Bronchial epithelial cell (primary cell): Measurements from ENCODE around the gene ZCWPW2. TPM values are rescaled to one million over a fixed set of nuclear protein-coding genes. Genes with fewer than 3 reads are reported as not detected.

ENCODE experiments used
- DNase-seq: peaks from one replicate; pipeline ENCODE4 v3.0.0-alpha.2; 2010; ENCODE audit warnings: low read depth
- FAIRE-seq: peaks from 2 replicates; lab custom pipeline; 2011; peaks lifted over from hg19 to GRCh38; lab: Jason Lieb, UNC
- H3K27me3 ChIP-seq: 2 replicates; pipeline ENCODE4 v1.5.1; 2011; ENCODE audit warnings: low read length; ENCODE audit not compliant: control insufficient read depth, insufficient read depth
- H3K36me3 ChIP-seq: 2 replicates; pipeline ENCODE4 v1.5.1; 2011; ENCODE audit warnings: low read length; ENCODE audit not compliant: control insufficient read depth, insufficient read depth
- H3K4me3 ChIP-seq: 2 replicates; pipeline ENCODE4 v1.5.1; 2011; ENCODE audit warnings: mild to moderate bottlenecking, low read depth, low read length, control low read depth
- total RNA-seq: library from RNA; depleted of rRNA; stranded (reverse); fragments of >200 nt; gene quantifications from 2 replicates; pipeline ENCODE4 v1.2.1, GENCODE V29; 2014
- TF ChIP-seq, protein P1 (sequence below): IDR thresholded peaks from 2 replicates; pipeline ENCODE4 v1.5.1; 2011; ENCODE audit warnings: mild to moderate bottlenecking, moderate library complexity, low read length, control low read depth, inconsistent platforms; ENCODE audit not compliant: insufficient read depth, severe bottlenecking

Gene ZCWPW2
- total RNA-seq, 1 donor from 2014 or later = not detected

DNA sequence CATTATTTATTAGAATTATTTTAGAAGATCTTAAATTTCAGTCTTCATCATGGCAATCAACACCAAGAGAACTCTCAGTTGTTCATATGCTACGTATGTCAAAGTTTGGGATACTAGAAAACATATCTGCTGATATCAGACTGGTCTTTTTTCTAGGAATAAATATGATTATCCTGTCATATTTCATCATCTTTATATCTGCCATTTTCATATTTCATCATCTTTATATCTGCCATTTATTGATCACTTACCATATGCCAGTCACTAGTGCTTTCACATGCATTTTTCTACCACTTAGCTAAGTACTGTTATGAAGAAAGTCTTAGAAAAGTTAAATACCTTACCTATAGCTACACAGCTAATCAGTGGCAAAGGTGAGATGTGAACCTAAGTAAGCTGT, 2.8 kb upstream of the ZCWPW2 start:
- FAIRE-seq = no peak
- Histone ChIP-seq H3K4me3 (no peak overlapping the region), H3K36me3 (no peaks in the 10 kb centered on the region), H3K27me3 (no peaks in the 10 kb centered on the region)
- DNase-seq = no peak
- TF ChIP-seq, protein P1, sequence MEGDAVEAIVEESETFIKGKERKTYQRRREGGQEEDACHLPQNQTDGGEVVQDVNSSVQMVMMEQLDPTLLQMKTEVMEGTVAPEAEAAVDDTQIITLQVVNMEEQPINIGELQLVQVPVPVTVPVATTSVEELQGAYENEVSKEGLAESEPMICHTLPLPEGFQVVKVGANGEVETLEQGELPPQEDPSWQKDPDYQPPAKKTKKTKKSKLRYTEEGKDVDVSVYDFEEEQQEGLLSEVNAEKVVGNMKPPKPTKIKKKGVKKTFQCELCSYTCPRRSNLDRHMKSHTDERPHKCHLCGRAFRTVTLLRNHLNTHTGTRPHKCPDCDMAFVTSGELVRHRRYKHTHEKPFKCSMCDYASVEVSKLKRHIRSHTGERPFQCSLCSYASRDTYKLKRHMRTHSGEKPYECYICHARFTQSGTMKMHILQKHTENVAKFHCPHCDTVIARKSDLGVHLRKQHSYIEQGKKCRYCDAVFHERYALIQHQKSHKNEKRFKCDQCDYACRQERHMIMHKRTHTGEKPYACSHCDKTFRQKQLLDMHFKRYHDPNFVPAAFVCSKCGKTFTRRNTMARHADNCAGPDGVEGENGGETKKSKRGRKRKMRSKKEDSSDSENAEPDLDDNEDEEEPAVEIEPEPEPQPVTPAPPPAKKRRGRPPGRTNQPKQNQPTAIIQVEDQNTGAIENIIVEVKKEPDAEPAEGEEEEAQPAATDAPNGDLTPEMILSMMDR = no peak

DNA sequence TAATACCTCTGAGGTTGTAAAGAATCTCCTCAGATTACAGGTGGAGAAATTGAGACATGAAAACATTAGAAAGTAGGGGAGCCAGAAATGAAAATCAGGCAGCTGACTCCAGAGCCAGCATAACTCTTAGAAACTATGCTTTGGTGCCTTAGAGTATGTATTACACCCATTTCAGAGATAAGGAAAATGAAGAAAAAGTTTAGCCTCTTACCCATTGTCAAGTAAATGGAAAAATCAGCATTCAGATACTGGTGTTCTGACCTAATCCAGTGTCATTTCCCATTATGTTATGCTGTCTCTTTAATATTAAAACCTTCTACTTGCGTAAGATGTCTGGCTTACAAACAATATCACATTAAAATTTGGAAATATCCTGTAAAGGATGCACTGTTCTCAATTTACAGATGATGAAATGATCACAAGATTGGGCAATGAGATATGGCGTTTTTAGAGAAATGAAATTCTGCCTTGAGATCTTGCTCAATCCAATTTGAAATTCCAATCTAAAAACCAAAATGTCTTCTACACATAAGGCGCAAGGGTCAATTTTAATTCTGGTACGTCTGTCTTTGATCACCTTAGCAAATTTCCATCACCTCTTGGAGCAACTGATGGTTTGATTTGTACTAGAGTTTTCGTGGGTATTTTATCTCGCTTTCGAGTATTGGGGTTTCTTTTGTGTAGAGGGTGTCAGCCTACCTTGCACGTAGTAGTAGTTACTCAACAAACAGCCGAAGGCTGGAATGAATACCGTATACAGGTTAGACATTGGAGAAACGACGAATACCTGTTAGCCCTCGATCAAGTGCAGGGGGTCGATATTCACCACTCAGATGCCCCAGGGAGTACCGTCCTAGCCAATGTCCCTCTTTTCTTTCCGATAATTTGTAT, 902 bp upstream of the ZCWPW2 start:
- TF ChIP-seq, protein P1 = no peak
- peak overlapping the region; percentile 90 for H3K4me3 ChIP-seq
- H3K27me3 ChIP-seq = no peaks in the 10 kb centered on the region
- FAIRE-seq = no peak
- no peaks in the 10 kb centered on the region for H3K36me3 ChIP-seq
- peak; percentile 68 for DNase-seq

DNA sequence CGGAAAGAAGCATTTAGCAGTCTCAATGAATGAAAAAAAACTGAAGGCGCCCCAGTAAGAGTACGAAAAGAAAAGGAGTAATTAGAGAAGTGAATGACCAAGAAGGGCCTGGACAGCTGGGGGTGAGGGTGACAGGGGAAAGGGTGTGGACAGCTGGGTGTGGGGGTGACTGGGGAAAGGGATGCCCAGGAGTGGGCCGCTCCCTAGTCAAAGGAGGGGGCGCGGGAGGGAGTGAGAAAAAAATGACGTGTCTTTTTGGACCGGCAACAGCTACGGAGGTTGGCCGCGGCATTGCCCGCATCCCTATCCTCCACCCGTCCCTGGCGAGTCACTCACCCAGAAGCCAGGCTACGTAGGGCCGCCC, 274 bp upstream of the ZCWPW2 start:
- Histone ChIP-seq H3K36me3 (no peaks in the 10 kb centered on the region), H3K4me3 (peak overlapping the region; percentile 90), H3K27me3 (no peaks in the 10 kb centered on the region)
- no peak for FAIRE-seq
- DNase-seq = peak; percentile 78
- TF ChIP-seq, protein P1 = peak; percentile 2

DNA sequence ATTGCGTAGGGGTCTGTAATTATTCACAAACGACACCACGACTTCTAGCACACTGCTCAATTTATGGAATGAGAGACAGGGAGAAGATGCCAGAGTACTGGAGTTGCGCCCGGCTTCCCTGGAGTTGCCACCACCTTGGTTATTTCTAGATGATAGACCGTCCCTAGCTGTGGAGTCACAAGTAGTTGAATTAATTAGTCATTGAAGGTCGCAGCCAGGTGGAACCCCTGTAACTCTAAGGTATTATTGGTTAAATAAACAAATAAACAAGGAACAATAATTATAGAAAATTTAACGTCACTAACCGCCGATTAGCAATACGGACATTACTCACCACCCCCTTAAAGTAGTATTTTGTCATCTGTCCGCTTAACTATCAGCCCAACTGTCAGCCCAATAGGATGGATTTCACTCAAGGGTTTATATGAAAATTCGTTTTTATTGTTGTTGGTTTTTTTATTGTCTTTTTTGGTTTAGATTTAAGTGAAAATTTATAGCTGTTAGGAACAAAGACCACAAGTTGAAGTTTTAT, 1.0 kb downstream of the ZCWPW2 start:
- FAIRE-seq (no peak), DNase-seq (no peak)
- Histone ChIP-seq H3K27me3 (no peaks in the 10 kb centered on the region), H3K4me3 (peak overlapping the region; percentile 90), H3K36me3 (no peaks in the 10 kb centered on the region)
- TF ChIP-seq, protein P1 = no peak

DNA sequence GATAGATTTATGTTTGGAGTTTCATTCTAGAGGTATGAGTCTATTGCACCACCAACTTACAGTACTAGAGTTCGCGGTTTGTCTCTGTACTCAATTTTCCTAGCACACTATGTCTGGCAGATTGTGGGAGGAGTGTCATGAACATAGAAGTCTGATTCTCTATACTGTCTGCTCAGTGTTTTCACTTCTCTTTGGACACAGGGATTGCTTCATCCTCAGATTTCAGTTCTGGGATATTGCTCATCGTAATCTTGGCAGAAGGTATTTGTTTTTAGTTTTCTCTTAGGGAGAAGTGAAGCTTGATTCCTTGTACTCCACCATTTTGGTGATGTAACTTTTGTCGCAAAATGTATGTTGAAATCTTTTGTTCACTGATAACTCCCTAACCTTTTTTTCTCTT, 27.9 kb downstream of the ZCWPW2 start:
- FAIRE-seq = no peak
- Histone ChIP-seq H3K4me3 (no peak overlapping the region), H3K36me3 (no peaks in the 10 kb centered on the region), H3K27me3 (no peaks in the 10 kb centered on the region)
- DNase-seq = peak; percentile 14
- TF ChIP-seq, protein P1 = no peak
